Gastroesophageal sphincter (tissue), 4 donors: ENCODE data around the gene IFRD1. TPM values are rescaled to one million over a fixed set of nuclear protein-coding genes. Genes with fewer than 3 reads are reported as not detected.

Source experiments
- ATAC-seq: fragments of 150-250 bp; one replicate; pipeline ENCODE4 v1.9.1; 2016; ENCODE audit warnings: mild to moderate bottlenecking, moderate library complexity
- H3K27ac ChIP-seq, 4 donors: fragments of 200-600 bp; sonication (generic) in 3 of 4; 1 replicate in 3 of 4; 2 replicates in 1 of 4; pipeline ENCODE4 v1.5.1; 2016 to 2019
- H3K27me3 ChIP-seq: fragments of 200-600 bp; sonication (generic); one replicate; pipeline ENCODE4 v1.5.1; 2019
- H3K36me3 ChIP-seq, 2 donors: fragments of 200-600 bp; sonication (generic); one replicate each; pipeline ENCODE4 v1.5.1; 2019; ENCODE audit warnings: control low read depth in 1 of 2
- H3K4me1 ChIP-seq, 3 donors: fragments of 200-600 bp; sonication (generic); 1 replicate in 2 of 3; 2 replicates in 1 of 3; pipeline ENCODE4 v1.5.1; 2016 to 2019; ENCODE audit warnings: control low read depth in 2 of 3
- H3K4me3 ChIP-seq, 2 donors: fragments of 200-600 bp; sonication (generic); one replicate each; pipeline ENCODE4 v1.5.1; 2019; ENCODE audit warnings: mild to moderate bottlenecking in 1 of 2, moderate library complexity in 1 of 2
- H3K9me3 ChIP-seq, 3 donors: fragments of 200-600 bp; sonication (generic); one replicate each; pipeline ENCODE4 v1.5.1; 2017 to 2019; ENCODE audit warnings: control low read depth in 2 of 3
- EP300 ChIP-seq: sonication (generic); formaldehyde crosslinking; IDR thresholded peaks from one replicate; pipeline ENCODE4 v1.6.1; 2017; ENCODE audit warnings: antibody characterized with exemption, mild to moderate bottlenecking
- POLR2A ChIP-seq, 2 donors: fragments of 450-650 bp; IDR thresholded peaks; one replicate each; pipeline ENCODE4 v1.6.1; 2017; ENCODE audit warnings: antibody characterized with exemption in 2 of 2, mild to moderate bottlenecking in 2 of 2, moderate library complexity in 1 of 2
- POLR2AphosphoS5 ChIP-seq: sonication (generic); formaldehyde crosslinking; IDR thresholded peaks from one replicate; pipeline ENCODE4 v1.6.1; 2017; ENCODE audit warnings: antibody characterized with exemption
- WGBS, 2 donors: methylation state at CpG; one replicate each; pipeline ENCODE4 v1.1.5; 2018; ENCODE audit warnings: low coverage in 1 of 2; 5-methylcytosine and 5-hydroxymethylcytosine counted together
- total RNA-seq, 4 donors: library from RNA; depleted of rRNA; stranded (reverse); fragments of >200 nt; gene quantifications; one replicate each; pipeline ENCODE4 v1.1.0, GENCODE V29; 2016
- TF ChIP-seq, protein P1 (sequence below), 4 experiments: fragments of 200-600 bp in 2 of 4; fragments of 450-650 bp in 2 of 4; sonication (generic) in 1 of 4; IDR thresholded peaks; one replicate each; pipeline ENCODE4 v1.5.1; 2017 to 2019; ENCODE audit warnings: antibody characterized with exemption in 4 of 4, mild to moderate bottlenecking in 2 of 4, moderate library complexity in 2 of 4

Gene IFRD1
- total RNA-seq, 4 donors from 2014 or later, result 36.8 to 78.3 (median 56.5) TPM

DNA sequence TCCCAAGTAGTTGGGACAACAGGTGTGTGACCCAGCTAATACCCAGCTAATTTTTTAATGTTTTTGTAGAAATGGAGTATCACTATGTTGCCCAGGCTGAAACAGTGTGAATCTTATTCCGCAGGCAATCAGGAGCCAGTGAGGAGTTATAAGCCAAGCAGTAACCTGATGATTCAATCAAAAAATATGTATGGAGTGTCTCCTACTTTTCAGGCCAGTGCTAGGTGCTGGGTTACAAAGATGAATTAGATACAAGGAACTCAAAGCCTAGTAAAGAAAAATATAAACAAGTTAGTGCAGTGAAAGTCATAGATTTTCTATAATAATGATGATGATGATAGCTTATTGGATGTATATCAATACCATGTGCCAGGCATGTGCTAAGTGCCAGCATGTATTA is 13.2 kb upstream of the IFRD1 start:
- H3K4me1 ChIP-seq, result no peaks in the 10 kb centered on the region
- TF ChIP-seq EP300 (no peak), POLR2AphosphoS5 (no peak), POLR2A (IDR thresholded peaks at IDR 0.05) (no peak)
- TF ChIP-seq, protein P1, sequence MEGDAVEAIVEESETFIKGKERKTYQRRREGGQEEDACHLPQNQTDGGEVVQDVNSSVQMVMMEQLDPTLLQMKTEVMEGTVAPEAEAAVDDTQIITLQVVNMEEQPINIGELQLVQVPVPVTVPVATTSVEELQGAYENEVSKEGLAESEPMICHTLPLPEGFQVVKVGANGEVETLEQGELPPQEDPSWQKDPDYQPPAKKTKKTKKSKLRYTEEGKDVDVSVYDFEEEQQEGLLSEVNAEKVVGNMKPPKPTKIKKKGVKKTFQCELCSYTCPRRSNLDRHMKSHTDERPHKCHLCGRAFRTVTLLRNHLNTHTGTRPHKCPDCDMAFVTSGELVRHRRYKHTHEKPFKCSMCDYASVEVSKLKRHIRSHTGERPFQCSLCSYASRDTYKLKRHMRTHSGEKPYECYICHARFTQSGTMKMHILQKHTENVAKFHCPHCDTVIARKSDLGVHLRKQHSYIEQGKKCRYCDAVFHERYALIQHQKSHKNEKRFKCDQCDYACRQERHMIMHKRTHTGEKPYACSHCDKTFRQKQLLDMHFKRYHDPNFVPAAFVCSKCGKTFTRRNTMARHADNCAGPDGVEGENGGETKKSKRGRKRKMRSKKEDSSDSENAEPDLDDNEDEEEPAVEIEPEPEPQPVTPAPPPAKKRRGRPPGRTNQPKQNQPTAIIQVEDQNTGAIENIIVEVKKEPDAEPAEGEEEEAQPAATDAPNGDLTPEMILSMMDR (IDR thresholded peaks at IDR 0.05), result no peak
- no peak overlapping the region for H3K4me3 ChIP-seq
- no peaks in the 10 kb centered on the region for H3K27me3 ChIP-seq
- WGBS, 2 donors, result 67 to 100% methylated on average over 1 of the region's 1 CpG
- H3K36me3 ChIP-seq, result no peaks in the 10 kb centered on the region
- H3K9me3 ChIP-seq, result no peaks in the 10 kb centered on the region
- no peak for ATAC-seq
- H3K27ac ChIP-seq, result no peak overlapping the region

GRCh38 chr7:112439476-112439875 is 10.8 kb upstream of the IFRD1 start:
- H3K9me3 ChIP-seq, result no peaks in the 10 kb centered on the region
- no peaks in the 10 kb centered on the region for H3K36me3 ChIP-seq
- no peaks in the 10 kb centered on the region for H3K4me1 ChIP-seq
- WGBS, 2 donors, result 100% methylated on average over 1 of the region's 1 CpG
- no peak overlapping the region for H3K4me3 ChIP-seq
- no peaks in the 10 kb centered on the region for H3K27me3 ChIP-seq
- TF ChIP-seq POLR2A (IDR thresholded peaks at IDR 0.05), result no peak
- no peak for TF ChIP-seq POLR2AphosphoS5
- TF ChIP-seq, protein P1 (IDR thresholded peaks at IDR 0.05), result no peak
- no peak for TF ChIP-seq EP300
- no peak overlapping the region for H3K27ac ChIP-seq
- ATAC-seq, result no peak

- H3K4me3 ChIP-seq, result no peak overlapping the region
- H3K27ac ChIP-seq, result no peak overlapping the region
- TF ChIP-seq EP300, result no peak
- TF ChIP-seq POLR2A (IDR thresholded peaks at IDR 0.05), result no peak
- TF ChIP-seq POLR2AphosphoS5, result no peak
- TF ChIP-seq, protein P1 (IDR thresholded peaks at IDR 0.05), result no peak
- H3K27me3 ChIP-seq, result no peaks in the 10 kb centered on the region
- no peaks in the 10 kb centered on the region for H3K4me1 ChIP-seq
- ATAC-seq, result no peak
- no peaks in the 10 kb centered on the region for H3K9me3 ChIP-seq
- no peaks in the 10 kb centered on the region for H3K36me3 ChIP-seq
- WGBS, 2 donors, result 57 to 88% methylated on average over 2 of the region's 2 CpGs
Observed at GRCh38 chr7:112442210-112442609, 8.1 kb upstream of the IFRD1 start.

DNA sequence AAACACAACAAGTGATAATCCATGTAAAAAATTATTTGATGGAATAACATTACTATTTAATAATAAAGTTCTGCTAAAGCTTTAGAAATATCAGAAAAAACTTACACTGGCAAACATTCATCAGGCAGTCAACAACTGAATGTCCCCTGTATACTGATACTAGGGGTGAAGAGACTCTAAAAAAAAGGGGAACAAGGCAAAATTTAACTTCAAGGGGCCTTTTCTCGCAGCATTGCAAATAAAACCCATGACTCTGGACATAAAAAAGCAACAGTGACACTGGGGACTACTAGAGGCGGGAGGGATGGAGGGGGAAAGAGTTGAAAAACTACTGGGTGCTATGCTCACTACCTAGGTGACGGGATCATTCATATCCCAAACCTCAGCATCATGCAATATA is 5.8 kb upstream of the IFRD1 start:
- H3K9me3 ChIP-seq, result no peaks in the 10 kb centered on the region
- ATAC-seq, result no peak
- peaks cover 0 to 3% (median 0%) of the 10 kb centered on the region in 3 donors for H3K4me1 ChIP-seq
- no peaks in the 10 kb centered on the region for H3K27me3 ChIP-seq
- H3K27ac ChIP-seq, result no peak overlapping the region
- H3K36me3 ChIP-seq, result no peaks in the 10 kb centered on the region
- no peak overlapping the region for H3K4me3 ChIP-seq
- TF ChIP-seq EP300, result no peak
- TF ChIP-seq, protein P1 (IDR thresholded peaks at IDR 0.05), result no peak
- TF ChIP-seq POLR2AphosphoS5, result no peak
- TF ChIP-seq POLR2A (IDR thresholded peaks at IDR 0.05), result no peak
- 76 to 93% methylated on average over 3 of the region's 3 CpGs for WGBS, 2 donors

- ATAC-seq, result no peak
- WGBS, 2 donors, result 91 to 100% methylated on average over 3 of the region's 3 CpGs
- peaks cover 0 to 7% (median 0%) of the 10 kb centered on the region in 3 donors for H3K4me1 ChIP-seq
- H3K27me3 ChIP-seq, result no peaks in the 10 kb centered on the region
- H3K27ac ChIP-seq, result no peak overlapping the region
- no peak overlapping the region for H3K4me3 ChIP-seq
- H3K36me3 ChIP-seq, result no peaks in the 10 kb centered on the region
- TF ChIP-seq EP300, result no peak
- no peak for TF ChIP-seq POLR2A (IDR thresholded peaks at IDR 0.05)
- no peak for TF ChIP-seq POLR2AphosphoS5
- TF ChIP-seq, protein P1 (IDR thresholded peaks at IDR 0.05), result no peak
- H3K9me3 ChIP-seq, result no peaks in the 10 kb centered on the region
Observed at GRCh38 chr7:112446431-112446830, 3.8 kb upstream of the IFRD1 start.
